T47D (cell line): ENCODE results near the gene SHISA3.

ENCODE experiments used
- DNase-seq, 2 experiments: peaks; one replicate each; pipeline versions ENCODE4 v3.0.0 to v3.0.0-alpha.2; 2011 to 2012; ENCODE audit warnings: low read depth in 1 of 2, low spot score in 1 of 2
- JUND ChIP-seq: IDR thresholded peaks from 2 replicates; pipeline ENCODE4 v1.6.1; 2012; ENCODE audit warnings: low read depth
- in situ Hi-C: cut with HindIII; loops from 2 replicates; pipeline ENCODE4 v1.10.0; 2016; ENCODE audit warnings: low sequenced_read_pairs, low pct_unique_long_range_greater_than_20kb

Gene SHISA3

GRCh38 chr4:42425146-42426065, 28.1 kb downstream of the SHISA3 start:
- in situ Hi-C loops, result no loop called here
- TF ChIP-seq JUND, result no peak
- DNase-seq, result no peak

- in situ Hi-C loops, result no loop called here
- TF ChIP-seq JUND, result no peak
- DNase-seq, result no peak
Observed at GRCh38 chr4:42428036-42428435, 30.7 kb downstream of the SHISA3 start.

- TF ChIP-seq JUND, result no peak
- in situ Hi-C loops, result no loop called here
- no peak for DNase-seq
Observed at GRCh38 chr4:42436928-42437565, 39.8 kb downstream of the SHISA3 start.

GRCh38 chr4:42440083-42440482, 42.8 kb downstream of the SHISA3 start:
- no peak for TF ChIP-seq JUND
- no peak for DNase-seq
- in situ Hi-C loops, result no loop called here

GRCh38 chr4:42442601-42443000, 45.3 kb downstream of the SHISA3 start:
- DNase-seq, result no peak
- no peak for TF ChIP-seq JUND
- in situ Hi-C loops, result no loop called here

GRCh38 chr4:42445038-42445437, 47.8 kb downstream of the SHISA3 start:
- in situ Hi-C loops, result no loop called here
- DNase-seq, result no peak
- no peak for TF ChIP-seq JUND

- no peak for DNase-seq
- in situ Hi-C loops, result no loop called here
Observed at GRCh38 chr4:42446823-42447222, 49.5 kb downstream of the SHISA3 start.

More at GRCh38 chr4:42446823-42447222, 49.5 kb downstream of the SHISA3 start:
- no peak for TF ChIP-seq JUND
